Measurements from ENCODE around the gene ZNF771.
"Not testable (repeated sequence)": the region's sequence is repeated elsewhere in the genome, so short reads cannot be mapped to it uniquely, and the experiment has no call there.

The ZNF771 gene

GRCh38 chr16:30457256-30457655 is 49.9 kb downstream of the ZNF771 start:
- Histone ChIP-seq H3K36me3 (no peaks in the 10 kb centered on the region), H3K4me1 (peaks cover 8% of the 10 kb centered on the region; the same call in 1 of the 2 replicates), H3K27me3 (no peaks in the 10 kb centered on the region), H3K9me3 (no peaks in the 10 kb centered on the region), H3K4me3 (ENCODE audit: low read depth, low read length) (no peak overlapping the region)
- no peak for DNase-seq
- TF ChIP-seq CTCF (IDR thresholded peaks at IDR 0.05; ENCODE audit: low read depth, low read length): no peak

GRCh38 chr16:30457743-30458560 is 50.5 kb downstream of the ZNF771 start:
- no peak for TF ChIP-seq CTCF (IDR thresholded peaks at IDR 0.05; ENCODE audit: low read depth, low read length)
- Histone ChIP-seq H3K36me3 (no peaks in the 10 kb centered on the region), H3K9me3 (no peaks in the 10 kb centered on the region), H3K4me1 (peaks cover 4% of the 10 kb centered on the region; the same call in 1 of the 2 replicates), H3K27me3 (no peaks in the 10 kb centered on the region), H3K4me3 (ENCODE audit: low read depth, low read length) (no peak overlapping the region)
- no peak for DNase-seq

GRCh38 chr16:30458561-30459394 is 51.4 kb downstream of the ZNF771 start:
- no peak overlapping the region for H3K4me3 ChIP-seq (ENCODE audit: low read depth, low read length)
- no peak for TF ChIP-seq CTCF (IDR thresholded peaks at IDR 0.05; ENCODE audit: low read depth, low read length)
- H3K4me1 ChIP-seq: no peaks in the 10 kb centered on the region
- no peaks in the 10 kb centered on the region for H3K36me3 ChIP-seq
- DNase-seq: no peak
- no peaks in the 10 kb centered on the region; the same call in 1 of the 2 replicates for H3K9me3 ChIP-seq
- H3K27me3 ChIP-seq: no peaks in the 10 kb centered on the region

GRCh38 chr16:30459456-30459855 is 52.0 kb downstream of the ZNF771 start:
- H3K9me3 ChIP-seq: no peaks in the 10 kb centered on the region; the same call in 1 of the 2 replicates
- no peaks in the 10 kb centered on the region for H3K36me3 ChIP-seq
- no peak overlapping the region for H3K4me3 ChIP-seq (ENCODE audit: low read depth, low read length)
- H3K4me1 ChIP-seq: no peaks in the 10 kb centered on the region
- DNase-seq: no peak
- TF ChIP-seq CTCF (IDR thresholded peaks at IDR 0.05; ENCODE audit: low read depth, low read length): no peak
- H3K27me3 ChIP-seq: no peaks in the 10 kb centered on the region

- not testable (repeated sequence) for H3K27me3 ChIP-seq; H3K9me3 ChIP-seq; DNase-seq; H3K4me3 ChIP-seq (ENCODE audit: low read depth, low read length); H3K36me3 ChIP-seq; H3K4me1 ChIP-seq
Observed at GRCh38 chr16:30461426-30461825, 54.0 kb downstream of the ZNF771 start.

- Histone ChIP-seq H3K9me3 (no peaks in the 10 kb centered on the region; the same call in 1 of the 2 replicates), H3K27me3 (no peaks in the 10 kb centered on the region), H3K4me1 (peaks cover 2% of the 10 kb centered on the region; the same call in 1 of the 2 replicates), H3K4me3 (ENCODE audit: low read depth, low read length) (no peak overlapping the region), H3K36me3 (no peaks in the 10 kb centered on the region)
- TF ChIP-seq CTCF (IDR thresholded peaks at IDR 0.05; ENCODE audit: low read depth, low read length): no peak
- no peak for DNase-seq
Observed at GRCh38 chr16:30464078-30464477, 56.7 kb downstream of the ZNF771 start.
